Muscle layer of colon (tissue), 2 donors: Measurements from ENCODE around the gene P4HB.

ENCODE experiments used
- H3K27ac ChIP-seq: one replicate; pipeline ENCODE4 v1.7.0; 2013; ENCODE audit warnings: low read depth, mild to moderate bottlenecking, low read length, moderate library complexity
- H3K27me3 ChIP-seq, 2 donors: one replicate each; pipeline ENCODE4 v1.7.0; 2013; ENCODE audit warnings: low read length in 2 of 2, mild to moderate bottlenecking in 2 of 2; ENCODE audit not compliant: insufficient read depth in 2 of 2, control insufficient read depth in 1 of 2
- H3K36me3 ChIP-seq: one replicate; pipeline ENCODE4 v1.7.0; 2013; ENCODE audit warnings: mild to moderate bottlenecking, low read length; ENCODE audit not compliant: insufficient read depth
- H3K4me1 ChIP-seq: one replicate; pipeline ENCODE4 v1.7.0; 2013; ENCODE audit warnings: mild to moderate bottlenecking, low read length; ENCODE audit not compliant: insufficient read depth
- H3K4me3 ChIP-seq, 2 donors: one replicate each; pipeline ENCODE4 v1.7.0; 2013; ENCODE audit warnings: low read length in 2 of 2, low read depth in 1 of 2, mild to moderate bottlenecking in 1 of 2, moderate library complexity in 1 of 2
- H3K9ac ChIP-seq: one replicate; pipeline ENCODE4 v1.7.0; 2013; ENCODE audit warnings: low read length
- H3K9me3 ChIP-seq: one replicate; pipeline ENCODE4 v1.7.0; 2013; ENCODE audit warnings: mild to moderate bottlenecking, low read length
- donor health status: abdominal sarcoma.
- donor health status: Adenocarcinoma of cecum.

The P4HB gene

DNA sequence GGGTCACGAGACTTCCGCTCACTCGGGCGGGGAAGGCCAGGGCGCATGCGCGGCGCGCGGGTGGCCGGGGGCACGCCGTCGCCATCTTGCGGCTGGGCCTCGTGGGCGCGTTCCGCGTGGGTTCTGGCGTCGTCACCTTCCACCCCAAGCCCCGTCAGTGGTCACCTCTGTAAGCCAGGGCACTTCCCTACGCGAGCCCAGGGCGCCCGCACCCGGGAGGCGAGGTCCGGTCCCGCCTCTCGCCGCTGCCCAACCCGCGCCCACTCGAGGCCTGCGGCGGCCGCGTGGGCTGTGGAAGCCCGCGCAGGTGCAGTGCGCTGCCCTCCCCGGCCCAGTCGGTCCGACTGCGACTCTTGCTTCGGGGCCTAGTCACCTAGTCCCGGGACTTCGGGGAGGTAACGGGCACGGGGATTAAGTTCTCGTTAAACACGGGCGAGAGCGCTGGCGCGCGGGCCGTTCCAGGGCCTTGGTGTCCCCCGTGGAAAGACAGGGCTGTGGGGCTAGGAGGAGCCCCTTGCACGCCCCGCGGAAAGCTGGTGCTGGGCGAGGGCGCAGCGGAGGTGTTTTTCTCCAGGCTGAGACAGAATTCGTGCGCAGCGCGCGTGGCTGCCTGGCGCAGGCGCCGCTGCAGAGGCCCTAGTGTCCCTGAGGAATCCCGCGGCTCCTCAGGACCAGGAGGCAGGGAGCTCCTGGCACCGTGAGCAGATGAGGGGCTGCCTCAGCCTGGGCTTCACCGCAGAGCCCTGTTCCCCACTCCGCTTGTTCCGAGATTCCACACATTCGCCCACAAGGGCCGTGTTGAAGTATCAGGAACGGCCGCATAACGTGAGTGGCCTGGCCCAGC lies 11.3 kb upstream of the P4HB start:
- peak overlapping the region; percentile 100 for H3K27ac ChIP-seq
- H3K9me3 ChIP-seq, result no peaks in the 10 kb centered on the region
- H3K4me1 ChIP-seq, result peaks cover 30% of the 10 kb centered on the region

DNA sequence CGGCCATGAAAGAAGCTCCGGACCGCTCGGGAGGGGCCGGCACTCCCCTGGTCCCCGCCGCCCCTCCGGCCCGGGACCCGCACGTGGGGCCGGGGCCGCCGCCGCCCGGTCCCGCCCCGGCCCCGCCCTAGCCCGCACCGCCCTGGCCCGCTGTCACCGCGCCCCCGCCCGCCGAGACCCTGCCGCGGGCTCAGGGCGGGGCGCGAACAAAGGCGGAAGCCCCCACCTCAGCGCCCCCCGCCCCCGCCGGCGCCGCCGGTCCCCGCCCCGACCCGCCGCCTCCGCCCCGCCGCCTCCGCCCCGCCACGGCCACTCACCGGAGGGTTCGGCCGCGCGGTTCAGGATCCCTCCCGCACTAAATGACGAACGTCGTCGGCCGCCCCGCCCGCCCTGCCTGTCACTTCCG lies 10.6 kb upstream of the P4HB start, which contains the start of gene ARHGDIA:
ARHGDIA (minus strand) TSS at position 357 of the 406 bp plus-strand sequence. CDS start 1,407 bp downstream, outside the sequence.
- H3K9me3 ChIP-seq, result no peaks in the 10 kb centered on the region
- peaks cover 30% of the 10 kb centered on the region for H3K4me1 ChIP-seq
- peak within 1 kb of the TSS; percentile 94 for H3K9ac ChIP-seq
- H3K27me3 ChIP-seq, result no peaks in the 10 kb centered on the region
- H3K36me3 ChIP-seq, result peaks cover 14% of the 10 kb centered on the region
- peak within 1 kb of the TSS; percentile 91 for H3K4me3 ChIP-seq
- peak within 1 kb of the TSS; percentile 100 for H3K27ac ChIP-seq

More for the DNA sequence above, 11.3 kb upstream of the P4HB start:
- H3K27me3 ChIP-seq, result no peaks in the 10 kb centered on the region
- H3K36me3 ChIP-seq, result peaks cover 14% of the 10 kb centered on the region
- peak overlapping the region; percentile 68 for H3K9ac ChIP-seq
- H3K4me3 ChIP-seq, result peak overlapping the region; percentile 91

DNA sequence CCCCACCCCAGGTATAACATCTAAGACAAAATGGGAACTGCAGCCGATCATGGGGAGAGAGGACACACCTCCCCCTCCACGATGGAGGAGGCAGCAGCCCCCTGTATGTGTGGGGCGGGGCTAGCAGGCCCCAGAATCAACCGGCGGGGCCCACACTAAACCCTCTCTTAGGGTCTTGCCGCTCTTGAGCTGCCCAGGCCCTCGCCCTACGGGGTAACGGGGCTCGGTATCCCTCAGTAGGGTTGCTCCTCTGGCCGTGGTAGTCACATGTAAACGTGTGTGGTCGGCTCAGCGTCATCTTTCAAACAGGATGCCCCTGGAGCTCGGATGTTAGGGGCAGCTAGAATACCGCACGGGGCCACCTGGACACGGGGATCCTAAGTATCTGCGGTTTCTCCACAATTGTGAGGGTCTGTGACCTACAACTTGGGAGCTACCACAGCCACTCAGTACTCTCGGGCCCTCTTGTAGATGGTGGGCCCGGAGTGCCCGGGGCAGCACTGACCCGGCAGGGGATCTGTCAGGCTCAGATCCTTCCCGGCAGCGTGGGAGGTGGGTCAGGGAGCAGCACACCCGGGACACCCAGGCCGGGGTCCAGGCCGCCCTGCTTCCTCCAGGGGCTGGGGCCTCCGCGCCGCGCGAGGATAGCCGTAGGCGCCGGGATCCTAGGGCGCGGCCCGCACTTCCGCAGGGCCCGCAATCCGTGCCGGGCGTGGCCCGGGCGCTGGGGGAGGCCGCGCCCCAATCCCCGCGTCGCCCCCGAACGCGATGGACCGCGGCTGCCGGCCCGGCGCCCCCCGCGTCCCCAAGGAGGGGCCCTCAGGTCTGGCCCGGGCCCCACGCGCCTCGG lies 10.0 kb upstream of the P4HB start:
- H3K9me3 ChIP-seq, result no peaks in the 10 kb centered on the region
- H3K27ac ChIP-seq, result peak overlapping the region; percentile 70
- no peaks in the 10 kb centered on the region for H3K27me3 ChIP-seq
- peaks cover 30% of the 10 kb centered on the region for H3K4me1 ChIP-seq
- peak overlapping the region; percentile 34 to 91 for H3K4me3 ChIP-seq
- H3K36me3 ChIP-seq, result peaks cover 14% of the 10 kb centered on the region
- H3K9ac ChIP-seq, result peak overlapping the region; percentile 94

DNA sequence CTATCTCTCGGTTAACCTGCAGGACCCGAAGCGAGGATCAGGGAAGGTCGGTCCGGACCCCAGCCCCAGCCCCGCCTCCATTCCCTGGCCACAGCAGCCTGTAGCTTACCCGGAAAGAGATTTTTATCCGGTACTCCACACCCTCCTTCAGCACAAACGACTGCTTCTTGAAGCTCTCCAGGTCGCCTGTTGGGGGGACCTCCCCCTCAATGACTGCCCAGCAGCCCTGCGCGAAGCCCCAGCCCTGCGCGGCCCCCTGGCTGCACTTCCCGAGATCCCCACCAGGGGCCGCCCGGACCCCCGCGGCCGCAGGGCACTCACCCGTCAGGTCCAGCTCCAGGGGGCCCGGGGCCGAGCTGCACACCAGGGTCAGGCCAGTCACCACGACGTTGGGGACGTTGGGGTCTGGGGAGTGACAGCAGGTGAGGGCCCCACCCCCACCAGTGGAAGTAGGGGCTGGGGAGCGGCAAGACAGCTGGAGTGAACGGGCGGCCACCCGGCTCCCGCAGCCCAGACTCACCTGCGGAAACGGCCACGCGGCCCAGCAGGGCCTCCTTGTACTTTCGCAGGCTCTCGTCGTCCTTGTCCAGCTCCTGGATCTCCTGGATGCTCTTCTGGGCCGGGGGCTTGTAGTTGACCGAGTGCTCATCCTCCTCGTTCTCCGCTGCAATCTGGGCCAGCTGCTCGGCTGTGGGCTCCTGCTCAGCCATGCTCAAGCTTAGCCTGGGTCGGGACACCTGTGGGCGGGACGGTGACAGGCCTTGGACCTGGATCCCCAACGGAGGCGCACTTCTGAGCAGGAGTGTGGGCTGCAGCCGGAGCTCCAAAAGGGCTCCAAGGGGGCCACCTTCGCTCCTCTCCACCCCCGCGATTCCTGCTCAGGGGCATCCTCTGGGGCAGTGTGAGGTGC lies 9.1 kb upstream of the P4HB start:
- Histone ChIP-seq H3K9me3 (no peaks in the 10 kb centered on the region), H3K9ac (peak overlapping the region; percentile 94), H3K4me3 (peak overlapping the region; percentile 34 to 91), H3K27ac (peak overlapping the region; percentile 70), H3K4me1 (peaks cover 30% of the 10 kb centered on the region), H3K36me3 (peaks cover 14% of the 10 kb centered on the region), H3K27me3 (no peaks in the 10 kb centered on the region)

DNA sequence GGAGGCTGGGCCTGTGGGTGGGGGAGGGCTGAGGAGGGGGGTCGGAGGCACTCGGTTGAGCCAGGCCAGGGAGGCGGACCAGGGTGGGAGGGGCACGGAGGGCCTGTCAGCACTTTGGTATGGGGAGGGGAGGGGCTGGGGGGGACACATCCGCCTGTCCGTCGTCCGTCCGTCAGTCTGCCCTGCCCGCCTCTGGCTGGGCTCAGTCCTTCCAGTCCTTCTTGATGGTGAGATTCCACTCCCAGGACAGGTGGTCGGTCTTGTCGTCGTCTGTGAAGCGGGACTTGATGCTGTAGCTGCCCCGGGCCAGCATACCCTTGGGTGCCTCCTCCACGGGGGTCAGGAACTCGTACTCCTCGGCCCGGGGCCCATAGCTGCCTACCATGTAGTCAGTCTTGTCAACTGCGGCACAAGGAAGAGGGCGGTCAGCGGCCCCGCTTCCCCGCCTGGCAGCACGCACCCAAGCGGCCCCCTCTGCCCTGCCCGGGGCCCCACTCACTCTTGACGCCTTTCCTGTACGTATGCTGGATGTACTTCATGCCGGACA lies 8.4 kb upstream of the P4HB start:
- Histone ChIP-seq H3K4me3 (no peak overlapping the region), H3K9me3 (no peaks in the 10 kb centered on the region), H3K27ac (peak overlapping the region; percentile 70), H3K36me3 (peaks cover 14% of the 10 kb centered on the region), H3K27me3 (no peaks in the 10 kb centered on the region), H3K4me1 (peaks cover 30% of the 10 kb centered on the region), H3K9ac (no peak overlapping the region)

DNA sequence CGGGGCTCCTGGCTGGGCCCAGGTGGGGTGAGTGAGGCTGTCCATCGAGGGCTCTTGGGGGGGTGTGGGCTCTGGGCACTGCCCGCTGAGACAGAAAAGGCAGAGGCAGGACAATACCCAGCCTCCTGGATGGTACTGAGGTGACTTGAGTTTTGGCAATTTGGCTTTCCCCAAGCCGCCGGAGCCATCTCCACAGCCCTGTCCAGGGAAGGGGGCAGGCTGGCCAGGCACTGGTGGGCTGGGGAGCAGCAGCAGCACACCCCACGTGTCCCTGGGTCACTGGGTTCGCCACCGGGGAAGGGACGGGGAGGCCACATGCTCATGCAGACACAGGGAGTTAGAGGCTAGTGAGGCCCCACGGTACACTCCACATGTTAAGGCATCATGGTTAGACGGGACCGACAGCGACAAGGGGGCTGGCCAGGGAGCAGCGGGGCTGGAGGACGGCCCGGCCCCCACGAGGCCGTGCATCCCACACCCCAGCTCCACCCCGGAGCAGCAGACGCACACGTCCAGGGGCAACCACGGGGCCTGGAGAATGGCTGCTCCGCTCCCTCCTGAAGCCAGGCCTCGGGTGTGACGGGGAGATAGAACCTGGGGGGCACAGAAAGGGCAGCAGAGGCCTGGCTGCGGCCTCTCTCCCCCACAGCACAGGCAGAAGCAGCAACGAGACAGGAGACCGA lies 7.8 kb upstream of the P4HB start:
- no peaks in the 10 kb centered on the region for H3K27me3 ChIP-seq
- peaks cover 35% of the 10 kb centered on the region for H3K4me1 ChIP-seq
- H3K36me3 ChIP-seq, result peaks cover 15% of the 10 kb centered on the region
- no peaks in the 10 kb centered on the region for H3K9me3 ChIP-seq
- H3K4me3 ChIP-seq, result no peak overlapping the region
- H3K9ac ChIP-seq, result no peak overlapping the region
- peak overlapping the region; percentile 27 for H3K27ac ChIP-seq

DNA sequence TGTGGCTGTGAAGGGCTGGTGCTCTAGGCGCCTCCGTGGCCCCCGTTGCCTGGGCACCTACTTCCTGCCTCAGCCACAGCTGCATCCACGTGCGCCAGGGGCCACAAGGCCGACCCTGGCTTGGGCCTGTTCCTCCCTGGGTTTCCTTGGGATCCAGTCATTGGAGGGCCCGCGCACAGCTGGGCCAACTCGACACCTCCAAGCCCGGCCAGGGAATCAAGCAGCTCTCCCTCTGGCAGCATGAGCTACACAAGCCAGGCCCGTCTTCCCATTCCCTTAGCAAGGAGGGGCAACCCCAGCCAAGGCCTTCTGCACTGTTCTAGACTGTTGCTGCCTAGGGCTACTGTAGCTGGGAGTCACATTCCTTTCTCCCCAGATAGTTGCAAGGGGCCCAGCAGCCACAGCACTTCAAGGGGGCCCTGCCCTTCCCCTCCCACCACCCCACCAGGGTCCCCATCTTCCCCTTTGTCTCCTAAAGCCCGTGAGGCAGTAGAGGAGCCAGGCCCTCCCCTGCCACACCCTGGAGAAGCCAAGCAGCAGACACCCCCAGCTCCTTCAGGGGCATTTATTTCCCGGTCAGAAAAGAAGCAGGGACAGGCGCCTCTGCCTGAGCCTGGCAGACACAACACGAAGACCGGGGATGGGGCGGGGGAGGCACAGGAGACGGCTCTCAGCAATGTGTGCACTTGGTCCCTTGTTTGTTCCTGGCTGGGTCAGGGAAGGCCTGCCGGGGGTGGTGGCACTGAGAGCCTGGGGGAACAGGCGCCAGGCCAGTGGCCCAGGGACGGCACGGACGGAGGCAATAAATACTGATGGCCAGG lies 7.0 kb upstream of the P4HB start:
- H3K9ac ChIP-seq, result no peak overlapping the region
- H3K27ac ChIP-seq, result peak overlapping the region; percentile 27
- H3K9me3 ChIP-seq, result no peaks in the 10 kb centered on the region
- peaks cover 32% of the 10 kb centered on the region for H3K4me1 ChIP-seq
- peaks cover 21% of the 10 kb centered on the region for H3K36me3 ChIP-seq
- no peaks in the 10 kb centered on the region for H3K27me3 ChIP-seq
- H3K4me3 ChIP-seq, result no peak overlapping the region

DNA sequence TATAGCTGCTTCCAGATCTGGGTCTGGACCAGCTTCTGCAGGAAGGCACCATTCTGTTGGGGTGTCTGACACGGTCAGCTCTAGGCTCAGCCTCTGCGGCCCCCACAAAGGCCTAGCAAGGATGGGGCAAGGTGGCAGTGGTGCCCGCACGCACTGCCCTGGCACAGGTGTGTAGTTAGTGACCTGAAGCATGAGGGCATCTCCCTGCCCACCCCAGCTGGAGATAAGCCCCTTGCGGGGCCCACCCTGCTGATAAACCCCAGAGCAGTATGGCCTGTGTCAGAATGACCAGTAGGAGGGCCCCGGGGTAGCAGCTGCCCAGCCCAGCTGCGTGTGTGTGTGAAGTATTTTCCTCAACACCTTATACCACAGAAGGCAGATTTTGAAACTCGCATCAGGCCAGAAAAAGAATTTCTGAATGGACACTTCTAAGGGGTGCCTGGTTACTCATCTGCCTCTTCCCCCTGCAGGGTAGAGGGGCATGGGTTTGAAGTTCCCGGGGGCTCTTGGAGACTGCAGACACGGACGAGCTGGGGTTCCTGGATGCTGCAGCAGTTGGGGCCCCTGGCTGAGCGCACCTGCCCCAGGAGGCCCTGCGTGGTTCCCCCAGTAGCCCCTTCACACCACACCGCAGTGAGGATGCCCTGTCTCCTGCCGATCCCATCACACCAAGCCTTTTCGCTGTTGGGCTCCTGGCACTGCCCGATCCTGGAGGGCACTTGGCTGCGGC lies 6.3 kb upstream of the P4HB start:
- Histone ChIP-seq H3K27me3 (no peaks in the 10 kb centered on the region), H3K9ac (no peak overlapping the region), H3K27ac (peak overlapping the region; percentile 27), H3K4me1 (peaks cover 34% of the 10 kb centered on the region), H3K9me3 (no peaks in the 10 kb centered on the region), H3K36me3 (peaks cover 21% of the 10 kb centered on the region), H3K4me3 (no peak overlapping the region)

DNA sequence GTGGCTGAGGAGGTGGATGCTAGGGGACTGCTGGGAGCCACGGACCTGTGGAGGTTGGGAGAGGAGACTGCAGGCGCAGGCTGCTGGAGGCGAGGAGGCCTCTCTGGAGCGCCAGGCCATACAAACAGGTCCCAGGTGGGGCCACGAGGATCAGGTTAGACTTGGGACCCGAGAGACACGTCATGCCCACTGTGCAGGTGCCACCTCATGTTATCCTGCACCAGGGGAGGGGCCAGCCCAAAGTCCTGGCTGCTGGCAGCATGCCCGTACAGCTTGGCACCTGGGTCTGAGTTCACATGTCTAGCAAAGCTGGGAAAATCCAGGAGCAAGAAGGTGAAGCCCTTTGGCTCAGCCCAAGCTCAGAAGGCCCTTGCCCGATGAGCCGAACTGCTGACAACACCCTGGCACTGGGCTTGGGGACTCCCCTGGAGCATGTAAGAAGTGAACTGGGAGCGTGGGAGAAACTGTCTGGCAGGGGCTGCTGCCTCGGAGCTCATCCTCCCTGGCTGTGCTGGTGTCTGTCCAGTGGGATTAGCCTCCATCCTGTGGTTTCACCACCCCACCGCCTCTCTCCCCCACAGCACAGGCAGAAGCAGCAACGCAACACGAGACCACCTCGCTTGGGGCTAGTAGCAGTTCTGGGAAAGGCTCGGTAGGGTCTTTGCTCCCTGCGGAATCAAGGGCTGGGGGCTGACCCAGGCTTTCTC lies 5.6 kb upstream of the P4HB start:
- Histone ChIP-seq H3K27me3 (no peaks in the 10 kb centered on the region), H3K4me1 (peaks cover 34% of the 10 kb centered on the region), H3K9me3 (no peaks in the 10 kb centered on the region), H3K9ac (no peak overlapping the region), H3K36me3 (peaks cover 21% of the 10 kb centered on the region), H3K27ac (no peak overlapping the region), H3K4me3 (no peak overlapping the region)
